Tongue (tissue), 2 donors: ENCODE measurements around the gene HECTD1. TPM values are rescaled to one million over a fixed set of nuclear protein-coding genes. Genes with fewer than 3 reads are reported as not detected.
"Not testable (repeated sequence)": the region's sequence is repeated elsewhere in the genome, so short reads cannot be mapped to it uniquely, and the experiment has no call there.

ENCODE experiments used
- DNase-seq: peaks from one replicate; pipeline ENCODE4 v3.0.0-alpha.2; 2015
- total RNA-seq: library from RNA; depleted of rRNA; stranded (reverse); fragments of >200 nt; gene quantifications from one replicate; pipeline ENCODE4 v1.2.3, GENCODE V29; 2014

HECTD1 gene
- total RNA-seq, 1 donor from 2014 or later: 332 TPM

DNA sequence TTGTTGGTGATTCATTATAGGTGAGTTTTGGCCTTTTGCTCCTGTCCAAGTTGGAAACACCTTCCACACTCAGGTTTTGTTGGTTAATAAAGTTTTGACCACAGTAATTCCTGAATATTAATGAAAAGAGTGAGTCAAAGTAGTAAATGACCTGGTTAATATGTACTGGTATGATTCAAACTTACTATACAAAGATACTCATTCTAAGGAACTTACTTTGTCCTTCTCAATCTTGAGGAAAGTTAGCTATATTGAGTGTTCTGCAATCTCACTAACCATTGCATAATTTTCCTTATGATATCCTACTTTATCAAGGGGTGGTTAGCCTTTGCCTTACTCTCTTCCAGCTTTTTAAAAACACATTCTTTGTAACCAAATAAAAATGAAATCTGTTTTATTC lies 20.9 kb upstream of the HECTD1 start:
- no peak for DNase-seq

DNA sequence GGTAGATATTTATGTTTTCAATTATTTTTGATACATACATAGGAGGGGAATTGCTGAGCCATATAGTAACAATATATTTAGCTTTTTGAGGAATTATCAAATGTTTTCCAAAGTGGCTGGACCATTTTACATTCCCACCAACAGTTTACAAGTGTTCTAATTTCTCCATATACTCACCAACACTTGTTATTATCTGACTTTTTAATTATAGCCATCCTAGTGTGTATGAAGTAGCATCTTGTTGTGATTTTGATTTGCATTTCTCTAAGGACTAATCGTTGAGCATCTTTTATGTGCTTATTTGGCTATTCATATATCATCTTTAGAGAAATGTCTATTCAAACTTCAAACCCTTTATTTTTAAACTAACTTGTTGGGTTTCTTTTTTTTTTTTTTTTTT lies 17.2 kb upstream of the HECTD1 start:
- DNase-seq: no peak

DNA sequence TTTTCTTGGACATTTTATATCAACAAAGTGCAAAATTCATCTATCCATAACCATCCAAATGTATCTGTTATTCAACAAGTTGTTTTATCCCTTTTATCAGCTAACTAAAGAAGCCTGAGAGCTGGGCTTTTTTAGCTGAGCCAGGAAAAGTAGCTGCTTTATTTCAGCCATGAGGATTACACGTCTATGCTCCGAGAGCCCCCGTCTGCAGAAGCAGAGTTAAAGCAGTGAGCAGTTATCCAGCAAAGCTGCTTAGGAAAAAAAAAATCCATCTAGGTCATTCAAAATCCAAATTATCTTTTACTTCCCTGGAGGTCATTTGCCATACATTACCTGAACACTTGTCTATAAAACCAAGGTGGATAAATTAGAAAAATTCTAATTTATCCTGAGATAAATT lies 15.7 kb upstream of the HECTD1 start:
- no peak for DNase-seq

DNA sequence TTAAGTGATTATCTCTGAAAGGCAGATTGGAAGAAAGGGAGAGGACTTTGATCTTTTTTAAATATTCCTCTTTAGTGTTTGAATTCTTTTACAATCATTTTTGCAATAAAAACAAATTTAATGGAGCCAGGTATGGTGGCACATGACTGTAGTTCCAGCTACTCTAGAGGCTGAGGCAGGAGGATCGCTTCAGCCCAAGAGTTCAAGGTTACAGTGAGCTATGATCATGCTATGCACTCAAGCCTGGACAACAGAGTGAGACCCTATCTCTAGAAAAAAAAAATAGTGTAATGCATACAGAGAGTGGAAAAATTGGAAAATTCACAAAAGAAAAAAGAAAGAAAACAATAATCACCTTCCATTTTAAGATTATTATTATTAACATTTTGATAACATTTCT lies 15.2 kb upstream of the HECTD1 start:
- DNase-seq: no peak

DNA sequence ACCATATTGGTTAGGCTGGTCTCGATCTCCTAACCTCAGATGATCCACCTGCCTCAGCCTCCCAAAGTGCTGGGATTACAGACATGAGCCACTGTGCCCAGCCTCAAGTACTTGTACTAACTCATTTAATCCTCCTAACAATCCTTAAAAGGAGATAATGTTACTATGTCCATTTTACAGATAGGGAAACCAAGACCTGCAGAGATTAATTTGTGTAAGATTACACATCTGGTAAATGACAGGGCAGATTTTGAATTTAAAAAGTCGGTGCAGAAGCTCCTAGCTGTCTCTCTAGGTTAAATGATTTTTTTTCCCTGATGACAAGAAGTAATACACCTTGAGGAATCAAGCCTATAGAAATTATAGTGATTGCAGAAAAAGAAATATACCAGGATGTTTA lies 13.7 kb upstream of the HECTD1 start:
- no peak for DNase-seq

DNA sequence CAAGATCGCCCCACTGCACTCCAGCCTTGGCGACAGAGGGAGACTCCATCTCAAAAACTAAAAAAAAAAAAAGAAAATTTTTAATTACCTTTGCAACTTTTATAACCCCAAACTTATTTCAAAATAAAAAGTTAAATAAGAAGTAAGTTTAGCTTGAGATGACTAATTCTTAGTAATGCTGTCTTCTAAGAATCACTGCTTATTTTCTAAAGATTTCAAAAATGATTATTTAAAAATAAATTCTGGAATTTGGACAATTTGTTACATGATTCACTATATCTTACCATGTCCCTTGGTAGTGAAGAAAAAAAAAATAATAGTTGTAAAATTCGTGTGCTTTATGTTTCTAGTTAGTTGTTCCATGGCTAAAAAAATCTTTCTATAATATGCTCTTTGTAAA lies 11.6 kb upstream of the HECTD1 start:
- no peak for DNase-seq

DNA sequence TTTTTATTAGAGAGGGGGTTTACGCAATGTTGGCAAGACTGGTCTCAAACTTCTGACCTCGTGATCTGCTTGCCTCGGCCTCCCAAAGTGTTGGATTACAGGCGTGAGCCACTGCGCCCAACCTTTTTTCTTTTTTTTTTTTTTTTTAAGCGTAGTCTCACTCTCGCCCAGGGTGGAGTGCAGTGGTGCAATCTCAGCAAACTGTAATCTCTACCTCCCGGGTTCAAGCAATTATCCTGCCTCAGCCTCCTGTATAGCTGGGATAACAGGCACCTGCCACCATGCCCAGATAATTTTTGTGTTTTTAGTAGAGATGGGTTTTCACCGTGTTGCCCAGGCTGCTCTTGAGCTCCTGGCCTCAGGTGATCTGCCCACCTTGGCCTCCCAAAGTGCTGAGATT lies 8.8 kb upstream of the HECTD1 start:
- no peak for DNase-seq

DNA sequence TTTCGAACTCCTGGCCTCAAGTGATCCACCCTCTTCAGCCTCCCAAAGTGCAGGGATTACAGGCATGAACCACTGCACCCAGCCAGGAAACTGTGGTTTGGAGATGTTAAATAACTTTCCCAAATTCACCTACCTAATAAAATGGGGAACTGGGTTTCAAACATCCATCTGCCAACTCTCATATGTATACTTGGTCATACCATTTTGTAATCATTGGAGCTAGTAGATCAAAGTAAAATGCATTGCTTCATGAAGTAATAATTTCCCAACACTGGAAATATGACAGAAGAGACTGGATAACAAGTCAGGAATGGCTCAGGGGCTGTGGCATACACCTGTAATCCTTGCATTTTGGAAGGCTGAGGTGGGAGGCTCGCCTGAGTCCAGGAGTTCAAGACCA lies 5.3 kb upstream of the HECTD1 start:
- DNase-seq: no peak

DNA sequence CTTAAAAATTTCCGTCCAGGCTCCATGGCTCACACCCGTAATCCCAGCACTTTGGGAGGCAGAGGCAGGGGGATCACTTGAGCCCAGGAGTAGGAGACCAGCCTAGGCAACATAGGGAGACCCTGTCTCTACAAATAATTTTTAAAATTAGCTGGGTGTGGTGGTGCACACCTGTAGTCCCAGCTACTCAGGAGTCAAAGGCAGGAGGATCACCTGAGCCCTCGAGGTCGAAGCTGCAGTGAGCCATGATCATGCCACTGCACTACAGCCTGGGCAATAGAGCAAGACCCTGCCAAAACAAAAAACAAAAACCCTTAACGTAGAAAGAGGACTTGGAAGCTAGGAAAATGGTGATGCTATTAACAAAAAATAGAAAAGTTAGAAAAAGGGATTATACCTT lies 2.0 kb upstream of the HECTD1 start:
- DNase-seq: no peak

DNA sequence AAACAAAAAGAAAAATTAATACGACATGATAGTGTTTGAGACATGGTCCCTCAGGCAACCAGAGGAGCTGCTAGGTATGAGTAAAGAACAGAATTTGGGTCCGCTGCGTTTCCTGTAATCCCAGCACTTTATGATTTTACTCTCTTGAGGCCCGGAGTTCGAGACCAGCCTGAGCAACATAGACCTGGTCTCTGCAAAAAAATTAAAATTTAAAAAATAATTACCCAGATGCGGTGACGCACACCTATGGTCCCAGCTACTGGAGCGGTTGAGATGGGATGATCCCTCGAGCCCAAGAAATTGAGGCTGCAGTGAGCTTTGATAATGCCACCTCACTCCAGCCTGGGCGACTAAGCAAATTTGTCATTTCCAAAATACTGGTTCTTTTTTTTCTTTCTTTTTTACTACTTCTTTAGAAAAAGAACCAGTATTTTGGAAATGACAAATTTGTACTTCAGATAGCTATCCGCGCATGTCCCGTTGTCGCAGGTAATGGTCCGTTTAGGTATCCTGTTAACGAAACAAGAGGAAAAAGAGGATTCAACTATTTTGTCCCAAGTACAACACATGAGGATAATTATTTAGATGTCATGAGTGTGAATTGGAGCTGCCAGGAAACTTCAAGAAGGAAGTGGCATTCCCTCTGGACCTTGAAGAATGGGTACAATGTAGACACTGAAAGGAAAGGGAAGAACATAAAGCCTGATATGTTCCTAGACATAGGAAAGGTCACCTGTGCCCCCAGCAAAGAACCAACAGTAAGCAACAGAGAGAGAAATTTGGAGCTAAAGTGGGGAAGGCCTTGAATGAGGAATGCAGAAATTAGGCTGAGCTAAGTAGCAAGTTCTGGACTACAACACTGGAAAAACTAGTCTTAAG lies 1.2 kb upstream of the HECTD1 start:
- no peak for DNase-seq

DNA sequence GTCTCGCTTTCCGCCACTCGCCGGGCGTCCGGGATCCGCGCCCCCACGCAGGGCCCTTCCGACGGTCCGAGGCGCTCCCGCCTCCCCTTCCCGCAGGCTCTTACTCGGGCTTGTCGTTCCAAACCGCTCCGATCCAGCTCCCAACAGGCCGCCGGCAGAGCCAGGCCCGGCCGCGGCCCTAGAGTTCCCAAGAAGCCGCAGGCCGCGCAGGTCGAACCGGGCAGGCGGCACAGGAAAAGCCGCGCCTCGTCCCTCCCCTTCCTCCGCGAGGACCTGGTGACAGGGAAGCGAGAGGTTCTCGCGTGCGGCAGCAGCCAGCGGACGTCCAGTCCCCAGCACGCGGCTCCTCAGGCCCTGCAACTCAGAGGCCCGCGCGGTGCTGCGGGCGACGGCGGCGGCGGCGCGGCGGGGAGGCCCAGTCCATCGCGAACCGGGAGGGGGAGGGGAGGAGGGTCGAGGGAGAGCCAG lies 272 bp downstream of the HECTD1 start:
- DNase-seq: no peak

DNA sequence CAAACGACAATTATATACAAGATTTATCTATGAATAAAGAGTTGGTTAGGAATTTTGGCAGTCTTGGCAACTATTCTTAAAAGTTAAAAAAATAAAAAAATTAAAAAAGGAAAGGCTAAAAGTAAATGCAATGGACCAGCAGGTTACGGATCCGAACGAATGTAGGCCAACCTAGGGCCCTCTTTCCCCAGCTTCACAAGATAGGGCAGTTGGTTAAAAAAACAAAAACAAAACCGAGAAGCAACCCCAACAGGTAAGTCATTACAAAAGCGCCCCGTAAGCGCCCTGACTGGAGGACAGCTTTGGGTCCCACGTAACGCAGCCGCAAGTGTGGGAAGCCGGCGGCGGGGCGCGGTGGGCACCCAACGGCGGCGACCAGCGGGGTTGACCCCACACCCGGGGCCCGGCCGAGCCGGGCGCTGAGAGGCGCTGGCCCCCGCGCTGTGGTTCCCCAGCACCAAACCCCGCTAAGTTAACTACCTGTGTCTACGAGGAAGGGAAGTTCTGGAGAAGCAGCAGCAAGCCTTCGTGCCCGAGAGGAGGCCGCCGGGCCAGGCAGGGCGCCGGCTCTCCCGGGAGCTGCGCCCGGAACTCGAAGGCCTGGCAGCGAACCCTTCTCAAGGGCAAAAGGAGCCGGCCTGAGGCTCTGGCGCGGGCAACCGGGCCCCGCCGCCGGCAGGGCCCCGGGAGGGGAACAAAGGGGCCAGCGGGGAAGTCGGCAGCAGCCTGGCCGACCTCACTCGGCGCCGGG lies 882 bp downstream of the HECTD1 start:
- peak; percentile 47 for DNase-seq

DNA sequence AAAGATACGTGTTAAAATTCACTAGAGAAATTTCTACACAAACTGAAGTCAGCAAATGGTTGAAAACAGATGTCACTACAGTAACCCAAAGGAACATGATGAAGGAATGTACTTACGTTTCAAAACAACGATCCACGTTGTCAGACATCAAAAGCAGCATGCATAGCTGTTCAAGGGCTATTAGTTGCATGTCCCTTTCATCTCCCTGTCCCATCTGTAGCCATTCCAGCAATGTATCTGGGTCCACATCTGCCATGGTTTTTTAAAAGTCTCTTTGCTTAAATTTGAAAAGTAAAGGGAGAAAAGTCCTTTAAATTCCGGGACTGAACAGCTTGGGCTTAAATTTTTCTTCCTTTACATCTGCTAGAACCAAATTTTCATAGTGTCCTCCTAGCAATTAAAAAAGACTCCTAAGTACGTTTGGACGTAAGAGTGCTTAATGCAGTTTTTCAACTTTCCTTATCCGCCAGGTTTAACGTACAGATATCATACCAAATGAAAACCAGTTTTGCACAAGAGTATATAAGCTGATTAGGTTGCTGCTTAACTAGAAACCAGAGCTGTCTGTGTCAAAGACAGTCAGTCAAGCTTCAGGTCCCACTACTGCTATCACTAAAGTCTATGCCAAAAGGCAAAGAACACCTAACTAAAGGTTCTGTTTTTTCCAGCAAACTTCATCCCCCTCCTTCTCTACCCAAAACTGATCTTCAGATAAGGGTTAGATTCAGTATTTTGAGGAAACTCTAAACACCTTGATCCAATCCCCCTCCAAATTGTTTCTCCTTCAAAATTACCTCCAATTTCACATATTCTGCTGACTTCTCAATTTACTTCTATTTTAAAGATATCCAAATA lies 1.7 kb downstream of the HECTD1 start:
- DNase-seq: peak; percentile 61

DNA sequence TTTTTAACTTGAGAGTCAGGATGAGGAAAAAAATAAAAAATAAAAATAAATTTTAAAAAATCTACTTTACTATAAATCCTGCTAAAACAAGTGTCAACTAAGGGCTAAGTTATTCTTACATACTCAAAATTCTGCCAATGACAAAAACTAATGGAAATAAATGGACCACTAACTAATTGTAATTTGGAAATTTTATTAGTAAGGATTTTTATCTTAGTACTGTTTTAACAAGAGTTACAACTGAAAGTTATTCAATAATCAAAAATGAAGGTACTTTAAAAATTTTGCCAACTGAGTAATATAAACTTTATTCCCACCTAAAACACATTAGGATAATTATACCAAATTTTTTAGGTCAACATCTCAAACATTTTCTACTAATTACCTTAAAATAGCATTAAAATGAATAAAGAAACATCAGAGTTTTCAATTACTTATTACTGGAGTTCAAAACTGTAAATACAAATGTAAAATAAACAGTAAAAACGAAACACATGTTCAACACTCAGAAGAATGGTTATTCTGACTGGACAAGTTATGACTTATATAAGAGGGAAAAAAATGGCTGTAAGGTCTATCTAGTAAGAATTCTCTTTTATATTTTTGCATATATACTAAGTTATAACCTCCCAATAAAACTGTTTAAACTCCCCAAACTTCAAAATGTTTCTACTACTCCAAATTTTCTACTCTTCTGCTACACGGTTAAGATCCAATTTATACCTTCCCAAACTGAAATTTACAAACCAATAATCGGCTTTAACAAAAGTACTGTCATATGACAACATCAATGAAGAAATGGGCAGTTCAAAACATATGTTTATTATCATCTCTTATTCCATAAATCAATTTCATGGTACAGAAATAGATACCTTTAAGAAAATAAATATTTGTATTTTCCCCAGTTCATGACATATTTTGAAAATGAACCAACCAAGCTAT lies 2.7 kb downstream of the HECTD1 start:
- DNase-seq: no peak

DNA sequence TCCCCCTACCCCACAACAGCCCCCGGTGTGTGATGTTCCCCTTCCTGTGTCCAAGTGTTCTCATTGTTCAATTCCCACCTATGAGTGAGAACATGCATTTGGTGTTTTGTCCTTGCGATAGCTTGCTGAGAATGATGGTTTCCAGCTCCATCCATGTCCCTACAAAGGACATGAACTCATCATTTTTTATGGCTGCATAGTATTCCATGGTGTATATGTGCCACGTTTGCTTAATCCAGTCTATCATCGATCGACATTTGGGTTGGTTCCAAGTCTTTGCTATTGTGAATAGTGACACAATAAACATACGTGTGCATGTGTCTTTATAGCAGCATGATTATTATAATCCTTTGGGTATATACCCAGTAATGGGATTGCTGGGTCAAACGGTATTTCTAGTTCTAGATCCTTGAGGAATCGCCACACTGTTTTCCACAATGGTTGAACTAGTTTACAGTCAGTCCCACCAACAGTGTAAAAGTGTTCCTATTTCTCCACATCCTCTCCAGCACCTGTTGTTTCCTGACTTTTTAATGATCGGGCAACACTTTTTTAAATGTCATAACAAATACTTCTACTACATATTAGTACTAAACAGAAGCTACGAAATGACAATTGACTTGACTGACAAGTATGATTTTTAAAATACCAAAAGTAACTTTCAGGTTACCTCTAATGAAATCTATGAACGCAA lies 3.5 kb downstream of the HECTD1 start:
- not testable (repeated sequence) for DNase-seq

DNA sequence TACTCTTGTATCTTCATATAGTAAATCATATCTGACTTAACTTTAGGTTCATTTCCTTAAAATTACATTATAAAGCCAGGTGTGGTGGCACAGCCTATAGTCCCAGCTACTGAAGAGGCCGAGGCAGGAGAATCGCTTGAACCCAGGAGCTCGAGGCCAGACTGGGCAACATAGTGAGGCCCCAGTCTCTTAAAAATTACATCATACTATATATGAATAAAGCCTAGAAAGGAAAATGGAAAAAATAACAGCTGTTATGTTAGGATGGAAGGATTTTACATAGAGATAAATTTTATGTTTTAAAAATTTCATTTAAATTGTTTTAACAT lies 4.2 kb downstream of the HECTD1 start:
- DNase-seq: no peak

DNA sequence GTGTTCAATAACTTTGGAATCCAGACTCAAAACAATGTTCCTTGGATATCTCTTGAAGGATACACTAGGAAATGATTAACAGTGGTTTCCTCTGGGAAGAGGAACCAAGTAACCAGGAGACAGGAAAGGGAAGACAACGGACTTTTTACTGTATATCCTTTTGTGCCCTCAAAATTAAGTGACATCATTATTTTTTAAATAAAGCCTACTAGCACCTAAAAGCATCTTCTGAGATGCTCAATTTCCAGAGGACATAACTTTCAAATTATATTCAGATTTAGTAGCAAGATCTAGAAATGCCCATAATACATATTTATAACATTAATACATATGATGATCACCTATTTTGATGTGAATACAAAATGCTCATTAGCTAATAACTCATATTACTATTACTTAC lies 6.5 kb downstream of the HECTD1 start:
- DNase-seq: no peak

DNA sequence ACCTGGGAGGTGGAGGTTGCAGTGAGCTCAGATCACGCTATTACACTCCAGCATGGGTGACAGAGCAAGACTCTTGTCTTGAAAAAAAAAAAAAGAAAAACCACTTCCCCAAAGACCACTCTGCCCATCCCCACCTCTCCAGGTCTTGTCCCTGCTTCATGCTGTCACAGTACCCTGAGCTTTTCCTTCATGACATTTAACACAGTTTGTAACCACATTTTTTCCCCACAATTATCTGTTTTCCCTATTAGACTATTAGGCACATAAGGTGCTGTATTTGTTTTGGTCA lies 6.9 kb downstream of the HECTD1 start:
- no peak for DNase-seq

DNA sequence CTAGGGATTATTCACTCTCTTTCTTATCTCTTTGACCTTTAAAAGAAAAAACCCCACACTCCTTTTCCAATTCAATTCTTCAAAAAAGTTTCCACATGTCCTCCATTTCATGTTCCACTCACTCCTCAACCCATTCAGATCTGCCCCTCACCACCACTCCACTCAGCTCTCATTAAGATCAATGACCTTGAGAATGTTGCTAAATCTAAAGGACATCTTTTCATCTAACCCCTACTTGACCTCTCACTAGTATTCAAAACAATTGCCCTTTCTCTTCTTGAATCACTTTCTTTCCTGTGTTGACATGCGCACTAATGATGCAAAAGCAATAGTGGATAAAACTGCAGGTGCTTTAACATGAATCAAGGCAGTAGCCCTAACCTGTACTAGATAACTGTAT lies 9.9 kb downstream of the HECTD1 start:
- no peak for DNase-seq

DNA sequence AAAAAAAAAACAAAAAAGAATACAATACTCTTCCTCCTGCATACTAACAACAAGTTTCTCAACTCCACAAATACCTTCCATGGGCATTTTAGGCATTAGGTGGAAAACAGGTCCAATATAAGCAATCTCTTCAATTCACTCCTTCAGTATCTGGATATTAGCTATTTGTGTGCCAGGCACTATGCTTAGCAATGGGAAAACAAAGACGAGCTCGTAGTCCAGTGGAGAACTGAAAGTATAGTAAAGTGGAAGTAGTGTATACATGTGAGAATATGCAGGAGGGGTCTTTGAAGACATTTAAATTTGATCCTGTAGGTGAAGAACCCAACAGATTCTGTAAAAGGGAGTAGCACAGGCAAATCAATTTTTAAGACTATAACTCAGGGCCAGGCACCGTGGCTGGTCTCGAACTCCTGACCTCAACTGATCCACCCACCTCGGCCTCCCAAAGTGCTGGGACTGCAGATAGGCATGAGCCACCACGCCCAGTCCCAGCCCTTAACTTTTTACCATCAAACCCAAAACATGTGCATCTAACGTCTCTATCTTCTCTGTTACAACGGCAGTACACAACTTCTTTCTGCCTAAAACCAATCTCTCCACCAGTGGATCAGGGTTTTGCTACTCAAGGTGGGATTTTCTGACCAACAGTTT lies 10.6 kb downstream of the HECTD1 start:
- DNase-seq: no peak

DNA sequence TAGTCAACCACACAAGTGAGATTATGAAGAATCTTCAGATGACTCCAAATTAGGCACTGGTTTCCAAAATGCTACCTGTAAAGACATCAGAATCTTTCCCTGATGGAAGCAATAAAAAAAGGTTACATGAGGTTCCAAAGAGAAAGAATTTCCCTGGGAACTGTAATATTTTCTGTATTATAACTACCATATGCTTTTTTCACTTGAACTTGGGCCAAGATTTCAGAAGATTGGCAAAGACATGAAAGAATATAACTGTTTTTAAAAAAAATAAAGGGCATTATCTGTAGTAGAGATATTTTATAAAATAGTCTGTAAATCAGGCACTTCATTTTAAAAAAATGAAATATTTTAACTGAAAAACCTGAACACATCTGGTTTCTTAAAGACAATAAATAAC lies 12.9 kb downstream of the HECTD1 start:
- no peak for DNase-seq
